ENCODE data around the gene CCDC88C.

Gene CCDC88C

GRCh38 chr14:91424813-91425530 lies 7.4 kb upstream of the CCDC88C start:
- DNase-seq: no peak
- TF ChIP-seq GATA1 (IDR thresholded peaks at IDR 0.05; ENCODE audit: low read depth, low read length): no peak
- no peak for TF ChIP-seq POLR2A (IDR thresholded peaks at IDR 0.05; ENCODE audit: low read length)

- DNase-seq: peak in 1 of 2 experiments; percentile 21
- TF ChIP-seq POLR2A (IDR thresholded peaks at IDR 0.05; ENCODE audit: low read length): no peak
- no peak for TF ChIP-seq GATA1 (IDR thresholded peaks at IDR 0.05; ENCODE audit: low read depth, low read length)
Observed at GRCh38 chr14:91420686-91421085, 3.1 kb upstream of the CCDC88C start.

GRCh38 chr14:91419451-91419850 lies 1.8 kb upstream of the CCDC88C start:
- no peak for DNase-seq
- no peak for TF ChIP-seq GATA1 (IDR thresholded peaks at IDR 0.05; ENCODE audit: low read depth, low read length)

GRCh38 chr14:91419044-91419397 lies 1.4 kb upstream of the CCDC88C start:
- DNase-seq: no peak
- TF ChIP-seq GATA1 (IDR thresholded peaks at IDR 0.05; ENCODE audit: low read depth, low read length): no peak
- no peak for TF ChIP-seq POLR2A (IDR thresholded peaks at IDR 0.05; ENCODE audit: low read length)

GRCh38 chr14:91418387-91419043 lies 895 bp upstream of the CCDC88C start:
- TF ChIP-seq POLR2A (IDR thresholded peaks at IDR 0.05; ENCODE audit: low read length) (no peak), GATA1 (IDR thresholded peaks at IDR 0.05; ENCODE audit: low read depth, low read length) (no peak)
- DNase-seq: peak; percentile 83 to 84

GRCh38 chr14:91417983-91418386 lies 365 bp upstream of the CCDC88C start:
- peak; percentile 82 to 88 for DNase-seq
- TF ChIP-seq POLR2A (IDR thresholded peaks at IDR 0.05; ENCODE audit: low read length) (peak; percentile 35), GATA1 (IDR thresholded peaks at IDR 0.05; ENCODE audit: low read depth, low read length) (no peak)

- DNase-seq: peak; percentile 39 to 47
- TF ChIP-seq POLR2A (IDR thresholded peaks at IDR 0.05; ENCODE audit: low read length) (no peak), GATA1 (IDR thresholded peaks at IDR 0.05; ENCODE audit: low read depth, low read length) (no peak)
Observed at GRCh38 chr14:91416744-91417119, 888 bp downstream of the CCDC88C start.

- TF ChIP-seq GATA1 (IDR thresholded peaks at IDR 0.05; ENCODE audit: low read depth, low read length) (no peak), POLR2A (IDR thresholded peaks at IDR 0.05; ENCODE audit: low read length) (no peak)
- DNase-seq: peak; percentile 41 to 47
Observed at GRCh38 chr14:91415794-91416743, 1.6 kb downstream of the CCDC88C start.

- DNase-seq: no peak
- TF ChIP-seq GATA1 (IDR thresholded peaks at IDR 0.05; ENCODE audit: low read depth, low read length): no peak
- TF ChIP-seq POLR2A (IDR thresholded peaks at IDR 0.05; ENCODE audit: low read length): no peak
Observed at GRCh38 chr14:91414475-91414833, 3.2 kb downstream of the CCDC88C start.

GRCh38 chr14:91413547-91414474 lies 3.8 kb downstream of the CCDC88C start:
- DNase-seq: no peak
- TF ChIP-seq GATA1 (IDR thresholded peaks at IDR 0.05; ENCODE audit: low read depth, low read length): no peak

- DNase-seq: no peak
- TF ChIP-seq GATA1 (IDR thresholded peaks at IDR 0.05; ENCODE audit: low read depth, low read length) (no peak), POLR2A (IDR thresholded peaks at IDR 0.05; ENCODE audit: low read length) (no peak)
Observed at GRCh38 chr14:91412939-91413338, 4.7 kb downstream of the CCDC88C start.

- TF ChIP-seq POLR2A (IDR thresholded peaks at IDR 0.05; ENCODE audit: low read length) (no peak), GATA1 (IDR thresholded peaks at IDR 0.05; ENCODE audit: low read depth, low read length) (no peak)
- no peak for DNase-seq
Observed at GRCh38 chr14:91410771-91411536, 6.7 kb downstream of the CCDC88C start.
